ENCODE measurements around the gene ADGB. TPM values are rescaled to one million over a fixed set of nuclear protein-coding genes. Genes with fewer than 3 reads are reported as not detected.

Gene ADGB
- polyA plus RNA-seq, 10 donors, result 0.04 TPM; not detected in 9

DNA sequence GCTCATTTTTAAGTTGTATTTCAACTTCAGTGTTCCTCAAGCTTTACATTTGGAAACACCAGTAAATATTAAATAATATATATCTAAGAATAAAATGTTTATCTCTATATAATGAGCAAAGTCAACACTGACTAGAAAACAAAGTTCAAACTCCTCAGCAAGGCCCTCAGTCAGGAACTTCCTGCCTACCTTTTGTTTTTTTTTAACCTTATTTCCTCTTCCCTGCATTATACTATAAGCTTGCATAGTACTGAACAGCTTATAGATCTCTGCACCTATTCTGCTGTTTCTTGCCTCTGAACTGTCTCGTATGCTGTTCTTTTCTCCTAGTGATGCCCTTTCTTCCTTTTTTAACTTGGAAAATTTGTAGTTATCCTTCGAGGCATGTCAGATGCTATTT, 29.6 kb downstream of the ADGB start:
- no peak for DNase-seq

DNA sequence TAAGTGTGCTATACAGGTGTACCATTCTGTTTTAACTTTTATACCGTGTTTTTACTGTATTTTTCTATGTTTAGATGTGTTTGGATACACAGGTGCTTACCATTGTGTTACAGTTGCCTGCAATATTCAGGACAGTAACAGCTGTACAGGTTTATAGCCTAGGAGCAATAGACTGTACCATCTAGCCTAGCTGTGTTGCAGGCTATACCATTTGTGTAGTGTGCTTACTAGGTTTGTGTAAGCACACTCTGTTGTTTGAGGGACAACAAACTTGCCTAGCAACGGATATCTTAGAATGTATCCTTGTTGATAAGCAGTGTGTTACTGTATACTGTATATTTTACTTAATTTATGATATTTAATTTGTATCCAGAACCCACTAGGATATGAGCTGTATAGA, 35.2 kb downstream of the ADGB start:
- no peak for DNase-seq

DNA sequence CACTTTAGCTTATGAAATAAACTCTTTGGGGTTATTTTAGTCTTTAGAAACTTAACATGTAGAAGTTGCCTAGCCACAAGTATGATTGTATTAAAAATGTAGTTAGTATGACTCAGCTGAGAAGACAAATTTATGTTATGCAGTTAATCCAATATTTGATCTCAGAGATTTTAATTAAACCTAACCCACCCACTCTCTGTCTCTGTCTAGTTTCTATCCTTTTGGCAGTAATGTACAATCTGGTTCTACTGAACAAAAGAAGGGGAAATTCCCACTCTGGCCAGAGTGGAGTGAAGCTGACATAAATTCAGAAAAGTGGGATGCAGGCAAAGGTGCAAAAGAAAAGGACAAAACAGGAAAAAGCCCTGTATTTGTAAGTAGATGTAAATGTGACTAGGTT, 36.4 kb downstream of the ADGB start:
- no peak for DNase-seq

DNA sequence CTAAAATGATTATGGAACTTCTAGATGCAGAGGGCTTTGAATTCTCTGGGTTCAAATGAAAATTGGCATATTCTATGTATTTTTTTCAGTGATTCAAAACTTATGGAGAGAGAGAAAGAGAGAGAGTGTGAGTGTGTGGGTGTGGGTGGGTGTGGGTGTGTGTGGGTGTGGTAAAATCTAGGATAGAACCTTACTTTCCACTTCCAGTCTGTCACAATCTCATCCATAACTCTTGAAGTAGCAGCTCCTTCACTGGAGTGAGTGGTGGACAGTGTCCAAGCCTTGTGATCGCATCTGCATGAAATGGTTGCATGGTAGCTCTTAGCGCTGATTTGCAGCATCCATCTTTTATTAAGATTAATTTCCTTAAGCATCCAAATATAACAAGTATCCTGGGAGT, 37.7 kb downstream of the ADGB start:
- no peak for DNase-seq

DNA sequence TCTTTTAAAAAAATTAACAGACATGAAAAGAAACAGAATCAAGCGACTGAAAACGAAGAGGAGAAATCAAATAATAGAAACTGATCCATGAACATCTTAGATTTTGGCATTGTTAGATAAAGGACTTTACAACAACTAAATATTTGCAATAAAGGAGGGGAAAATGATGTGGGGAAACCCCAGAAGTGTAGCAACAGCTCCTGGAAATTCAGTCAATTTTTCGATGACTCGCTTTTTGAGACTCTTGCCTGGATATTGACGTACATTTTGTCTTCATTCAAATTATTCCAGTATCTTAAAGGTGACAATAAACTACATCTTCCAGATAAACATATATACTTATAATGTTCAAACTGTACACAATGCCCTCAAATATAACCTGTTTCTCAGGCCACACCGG, 44.1 kb downstream of the ADGB start:
- DNase-seq, result no peak

DNA sequence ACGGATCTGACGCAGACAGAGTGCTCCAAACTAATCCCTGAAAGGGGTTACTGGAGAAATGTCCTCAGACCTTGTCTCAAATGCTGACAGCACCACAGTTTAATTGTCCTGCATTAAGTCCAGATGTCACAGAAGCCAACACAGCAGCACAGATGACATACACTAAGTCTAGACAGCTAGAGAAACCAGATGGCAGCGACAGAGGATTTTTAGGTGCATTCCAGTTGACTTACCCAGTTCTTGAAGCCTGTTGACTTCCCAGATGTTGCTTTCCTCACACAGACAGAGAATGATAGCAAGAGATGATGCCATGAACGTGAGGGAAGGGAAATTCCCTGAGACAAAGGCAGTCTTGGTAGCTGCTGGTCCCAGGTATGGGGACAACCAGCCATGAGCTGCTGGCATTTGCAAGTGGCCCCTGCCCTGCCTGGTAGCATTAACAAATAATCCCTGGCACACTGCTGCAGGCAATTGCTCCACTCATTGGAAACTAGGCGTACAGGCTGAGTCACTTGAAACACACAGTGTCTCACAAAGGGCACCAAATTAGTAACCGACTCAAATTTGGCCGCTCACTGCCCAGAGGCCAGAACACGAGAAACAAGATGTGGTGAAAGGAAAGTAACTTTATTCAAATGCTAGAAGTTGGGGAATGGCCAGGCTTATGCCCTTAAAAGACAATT, 52.2 kb downstream of the ADGB start:
- no peak for DNase-seq

DNA sequence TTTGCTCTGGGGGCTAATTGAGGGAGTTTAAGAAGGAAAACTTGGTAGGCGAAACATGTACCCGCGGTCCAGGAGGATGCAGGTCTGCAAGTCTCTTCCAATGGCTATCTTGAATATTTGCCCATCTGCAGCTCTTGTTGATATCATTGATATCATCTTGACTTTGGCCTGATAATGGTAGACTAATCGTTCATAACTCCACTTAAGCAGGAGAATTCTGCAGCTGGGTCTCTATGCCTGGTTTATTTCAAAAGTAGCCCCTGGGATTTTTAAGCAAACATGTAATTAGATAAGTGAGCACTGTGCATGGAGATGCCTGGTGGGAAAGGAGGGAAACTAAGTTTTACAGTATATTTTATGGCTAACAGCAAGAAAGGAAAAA, 52.7 kb downstream of the ADGB start:
- DNase-seq, result no peak

DNA sequence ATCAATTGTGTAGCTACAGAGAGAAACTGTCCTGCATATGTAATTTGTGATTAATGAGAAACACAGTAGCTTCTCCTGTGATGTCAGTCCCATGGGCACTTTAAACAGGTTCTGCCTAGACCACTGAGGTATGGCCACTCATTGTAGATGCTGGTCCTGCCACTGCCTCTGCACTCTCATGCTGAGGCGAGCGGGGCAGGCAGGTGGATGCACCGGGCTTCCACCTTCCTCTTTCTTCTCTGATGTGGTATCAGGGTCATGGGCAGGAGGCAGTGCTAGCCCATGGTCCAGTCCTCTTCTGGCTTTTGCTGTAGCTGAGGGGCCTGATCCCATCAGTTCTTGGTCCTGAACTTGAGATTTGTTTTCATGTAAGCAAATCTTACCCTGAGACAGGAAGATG, 58.7 kb downstream of the ADGB start:
- DNase-seq, result no peak

DNA sequence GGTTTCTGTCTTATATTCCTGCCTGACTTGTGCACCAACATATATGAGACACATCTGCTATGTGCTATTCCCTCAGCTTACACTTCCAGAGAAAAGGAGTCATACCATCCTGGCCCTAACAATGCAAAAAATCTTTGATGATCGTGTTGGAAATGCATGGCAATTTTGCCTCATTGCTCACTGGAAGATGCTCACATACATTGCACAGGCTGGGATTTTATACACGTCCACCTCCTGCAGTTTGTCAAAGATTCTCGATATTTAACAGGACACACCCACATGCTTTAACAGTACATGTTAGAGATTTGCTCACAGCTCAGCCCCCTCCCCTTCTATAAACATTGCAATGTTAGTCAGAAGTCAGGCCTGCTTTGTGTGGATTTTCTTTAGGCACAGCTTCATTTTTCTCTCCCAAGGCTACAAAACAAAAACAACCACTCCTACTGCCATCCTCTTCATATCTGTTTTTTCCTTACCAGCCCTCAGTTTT, 66.1 kb downstream of the ADGB start:
- DNase-seq, result no peak

DNA sequence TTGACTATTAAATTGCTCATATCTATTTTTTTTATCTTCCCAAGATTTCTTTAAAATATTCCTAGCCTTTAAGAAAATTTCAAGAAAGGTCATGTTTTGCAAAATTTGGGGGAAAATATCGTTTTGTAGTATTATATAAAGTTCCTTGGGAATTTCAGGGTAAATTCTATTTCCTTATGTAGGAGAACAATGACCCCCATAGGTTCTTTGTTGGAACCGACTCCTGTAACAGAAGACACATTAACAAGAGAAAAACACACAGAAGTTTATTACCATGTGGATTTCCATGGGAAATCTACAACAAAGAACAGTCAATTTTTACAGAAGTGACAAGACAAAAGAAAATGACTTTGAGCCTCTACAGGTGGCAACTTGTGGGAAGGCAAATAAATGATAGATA, 68.1 kb downstream of the ADGB start:
- peak in 1 of 3 donors; percentile 3 for DNase-seq

DNA sequence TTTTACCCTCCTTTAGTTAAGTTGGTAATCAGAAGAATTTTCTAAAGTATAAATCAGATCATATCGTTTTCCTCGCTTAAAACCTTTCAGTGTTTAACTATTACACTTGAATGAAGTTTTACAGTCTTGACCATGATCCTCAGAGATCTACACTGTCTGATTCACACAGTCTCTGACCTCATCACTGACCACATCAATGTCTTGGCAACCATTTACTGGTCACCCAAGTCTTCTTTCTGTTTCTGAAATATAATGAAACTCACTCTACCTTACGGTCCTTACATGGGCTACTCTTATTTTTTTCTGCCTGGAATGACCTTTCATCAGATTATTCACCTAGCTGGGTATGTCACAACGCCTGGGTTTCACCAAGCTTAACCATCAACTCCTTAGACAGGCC, 71.4 kb downstream of the ADGB start:
- DNase-seq, result no peak

DNA sequence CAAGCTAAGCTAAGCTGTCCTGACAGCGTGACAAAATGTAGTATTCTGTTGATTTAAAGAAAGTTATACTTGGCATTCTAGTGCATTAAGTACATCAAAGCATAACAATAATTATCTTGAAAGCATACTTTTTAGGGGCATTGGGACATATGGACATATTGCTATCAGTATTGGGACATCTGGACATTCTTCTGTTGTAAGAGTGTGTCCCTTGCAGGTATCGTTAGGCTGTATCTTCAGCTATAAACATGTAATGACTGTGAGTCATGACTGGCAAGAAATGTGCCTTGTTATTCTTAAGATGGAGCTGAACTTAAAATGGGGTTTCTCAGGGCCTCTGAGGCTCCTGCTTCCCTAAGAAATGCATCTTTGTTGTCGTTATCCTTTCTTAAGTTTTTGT, 74.3 kb downstream of the ADGB start:
- no peak for DNase-seq

DNA sequence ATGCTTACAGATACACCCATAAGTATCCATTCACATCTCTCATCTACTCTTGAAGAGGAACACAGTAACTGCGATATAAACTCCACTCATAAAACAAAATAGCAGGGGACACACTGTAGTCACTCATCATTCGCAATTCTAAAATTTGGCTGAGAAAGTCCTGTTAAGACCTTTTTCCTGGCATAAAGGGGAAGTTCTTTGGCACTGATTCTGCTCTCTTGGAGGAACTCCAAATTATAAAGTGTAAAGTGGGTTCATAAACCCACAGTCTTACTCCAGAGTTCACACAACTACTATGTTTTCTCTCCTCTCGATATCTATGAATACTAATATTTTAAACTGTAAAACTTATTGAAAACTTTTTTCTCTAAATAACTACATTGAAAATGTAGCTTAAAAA, 80.6 kb downstream of the ADGB start:
- DNase-seq, result peak in 1 of 3 donors; percentile 2

DNA sequence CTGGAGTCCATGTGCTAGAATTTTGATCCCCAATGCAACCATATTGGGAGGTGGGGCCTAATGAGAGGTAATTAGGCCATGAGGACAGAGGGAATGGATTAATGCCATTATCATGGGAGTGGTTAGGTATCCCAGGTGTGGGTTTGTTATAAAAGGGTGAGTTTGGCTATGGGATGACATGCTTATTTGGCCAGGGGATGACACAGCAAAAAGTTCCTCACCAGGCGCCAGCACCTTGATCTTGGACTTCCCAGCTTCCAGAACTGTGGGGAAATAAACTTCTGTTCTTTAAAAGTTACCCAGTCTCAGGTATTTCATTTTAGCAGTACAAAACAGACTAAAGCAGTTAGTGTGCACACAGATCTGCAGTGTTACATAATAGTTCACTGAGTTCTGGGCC, 84.1 kb downstream of the ADGB start:
- no peak for DNase-seq

DNA sequence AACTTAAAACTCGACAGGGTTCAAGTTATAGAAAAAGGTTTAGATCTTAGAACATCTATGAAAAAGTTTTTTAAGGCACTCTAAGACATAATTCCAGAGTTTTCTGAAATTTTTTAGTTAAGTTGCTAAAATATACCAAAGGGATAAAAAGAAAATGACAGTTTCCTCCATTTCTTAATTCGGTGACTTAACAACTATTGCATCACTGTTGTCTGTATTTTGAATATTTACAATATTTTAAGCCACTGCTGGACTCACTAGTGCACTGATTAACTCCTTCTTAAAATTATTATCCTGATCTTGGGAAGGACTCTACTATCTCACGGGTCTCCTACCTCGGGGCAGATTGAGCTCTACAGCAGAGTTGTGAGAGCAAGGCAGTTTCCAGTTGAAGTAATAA, 91.0 kb downstream of the ADGB start:
- DNase-seq, result no peak

DNA sequence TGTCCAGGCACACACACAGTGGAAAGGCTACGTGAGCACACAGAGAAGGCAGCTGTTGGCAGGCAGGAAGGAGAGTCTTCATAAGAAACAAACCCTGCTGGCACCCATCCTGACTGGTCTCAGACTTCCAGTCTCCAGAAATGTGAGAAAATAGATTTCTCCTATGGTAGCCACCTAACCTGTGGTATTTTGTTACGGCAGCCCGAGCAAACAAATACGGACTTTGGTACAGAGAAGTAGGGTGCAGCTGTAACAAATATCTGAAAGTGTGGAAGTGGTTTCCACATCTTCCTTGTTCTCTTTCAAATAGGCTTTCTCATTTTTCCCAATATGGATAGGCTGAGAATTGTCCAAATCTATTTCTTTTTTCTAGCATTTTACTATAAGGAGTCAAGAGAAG, 94.6 kb downstream of the ADGB start:
- DNase-seq, result no peak

DNA sequence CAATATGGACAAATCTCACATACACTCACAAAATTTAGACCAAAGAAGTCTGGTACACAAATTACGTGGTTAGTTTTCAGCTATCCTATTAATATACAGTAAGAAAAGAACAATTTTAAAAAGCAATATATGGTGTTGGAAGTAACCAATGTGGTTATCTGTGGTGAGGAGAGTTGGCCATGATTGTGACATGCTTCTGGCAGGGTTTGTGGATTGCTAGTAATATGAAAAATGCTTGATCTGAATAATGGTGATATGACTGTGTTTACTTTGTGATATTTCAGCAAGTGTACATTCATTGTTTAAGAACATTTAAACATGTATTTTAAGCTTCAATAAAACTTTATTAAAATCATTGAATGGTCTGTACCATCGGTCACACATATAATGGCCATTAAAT, 99.1 kb downstream of the ADGB start:
- no peak for DNase-seq

DNA sequence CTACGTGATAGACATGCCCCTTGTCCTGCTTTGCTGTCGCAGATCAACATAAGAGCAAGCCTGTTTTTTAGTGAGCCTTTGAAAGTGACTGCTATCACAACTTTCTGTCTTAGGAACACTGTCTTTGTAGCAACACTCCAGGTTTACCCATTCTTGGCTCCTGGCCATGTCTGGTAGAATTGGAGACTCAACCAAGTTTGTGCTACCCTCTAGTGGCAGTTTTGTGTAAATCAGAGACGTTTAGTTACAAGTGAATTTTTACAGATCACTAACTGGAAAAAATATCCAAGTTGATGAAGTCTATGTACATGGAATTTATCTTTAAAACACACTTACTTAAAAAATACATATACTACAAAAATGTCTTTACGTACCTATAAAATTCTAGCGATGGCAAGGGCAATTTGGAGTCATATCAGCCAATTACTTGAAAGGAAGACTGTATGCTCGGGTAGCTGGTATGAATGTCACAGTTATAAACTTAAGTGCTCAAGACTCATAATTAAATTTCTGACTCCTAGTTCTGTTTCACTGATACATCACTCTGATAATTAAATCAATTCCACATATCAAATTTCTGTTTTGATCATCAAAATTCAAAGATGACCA, 101.4 kb downstream of the ADGB start:
- DNase-seq, result peak; percentile 79 to 84 (median 83)

DNA sequence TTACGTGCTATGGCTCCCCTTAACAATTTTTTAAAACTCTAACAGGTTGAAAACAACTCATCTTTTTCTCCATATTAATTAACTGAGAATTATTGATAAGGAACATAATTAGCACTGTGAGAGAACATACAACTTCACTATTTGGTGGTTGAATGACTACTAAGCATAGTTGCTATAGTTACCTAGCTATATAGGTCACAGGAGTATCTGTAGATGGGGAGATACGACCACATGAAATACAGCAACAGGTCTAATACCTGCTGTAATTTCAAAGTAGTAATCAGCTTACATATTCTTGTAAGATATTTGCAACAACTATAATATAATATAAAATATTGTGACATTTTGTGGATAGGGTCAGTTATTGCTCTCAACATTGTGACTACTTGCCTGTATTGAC, 102.9 kb downstream of the ADGB start:
- no peak for DNase-seq

DNA sequence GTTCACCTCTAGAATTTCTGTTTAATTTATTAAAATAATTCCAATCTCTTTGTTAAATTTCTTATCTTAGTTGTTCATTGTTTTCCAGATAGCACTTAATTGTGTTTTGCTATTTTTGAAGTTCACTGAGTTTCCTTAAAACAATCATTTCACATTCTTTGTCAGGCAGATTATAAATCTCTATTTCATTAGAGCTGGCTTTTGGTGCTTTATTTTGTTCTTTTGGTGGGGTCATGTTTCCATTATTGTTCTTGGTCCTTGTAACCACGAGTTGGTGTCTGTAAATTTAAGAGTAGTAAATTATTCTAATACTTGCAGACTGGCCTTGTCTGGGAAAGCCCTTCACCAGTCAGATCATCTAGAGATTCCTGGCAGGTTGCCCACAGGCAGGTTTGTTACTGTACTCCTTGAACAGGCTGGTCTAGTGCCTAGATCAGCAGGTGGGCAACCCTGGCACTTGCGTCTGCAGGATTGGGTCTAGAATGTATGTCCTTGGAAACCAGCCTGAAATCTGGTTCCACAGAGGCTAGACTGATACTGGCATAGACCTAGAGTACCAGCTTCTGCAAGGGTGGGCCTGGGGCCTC, 110.4 kb downstream of the ADGB start:
- DNase-seq, result no peak

DNA sequence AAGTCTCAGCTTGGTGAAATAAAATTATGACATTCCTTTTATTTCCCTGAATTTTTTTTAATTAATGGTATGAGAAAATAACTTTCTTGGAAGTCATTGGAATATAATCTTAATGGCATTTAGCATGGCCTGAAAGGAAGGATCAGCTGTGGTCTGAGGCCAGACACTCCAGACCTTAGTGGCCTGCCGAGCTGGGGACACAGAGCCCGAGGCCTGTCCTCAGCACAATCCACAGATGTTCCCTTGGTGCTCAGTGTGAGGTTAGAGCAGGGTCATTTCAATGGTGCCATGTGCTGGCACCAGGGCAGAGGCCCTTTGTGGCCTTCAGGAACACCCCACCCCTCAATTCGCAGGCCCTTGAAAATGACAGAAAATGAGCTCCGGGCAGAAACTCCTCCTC, 120.6 kb downstream of the ADGB start:
- no peak for DNase-seq

DNA sequence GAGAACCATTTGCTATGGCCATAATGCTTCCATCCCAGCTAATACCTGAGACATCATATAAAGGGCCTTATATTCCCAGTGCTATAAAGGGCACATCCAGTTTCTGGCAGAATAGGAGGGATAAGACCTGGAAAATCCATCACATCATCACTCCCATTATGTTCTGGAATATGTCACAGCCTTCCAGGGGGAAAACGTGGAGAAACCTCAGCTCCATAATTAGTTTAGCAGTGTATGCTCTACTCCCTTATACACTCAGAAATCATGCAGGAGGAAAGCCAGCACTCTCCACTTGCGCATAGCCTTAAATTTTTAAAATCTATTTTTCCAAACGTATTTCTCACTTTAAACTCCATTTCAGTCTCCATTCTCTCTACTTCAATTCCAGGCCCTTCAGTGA, 140.9 kb downstream of the ADGB start:
- DNase-seq, result peak in 2 of 3 donors; percentile 8 to 10

DNA sequence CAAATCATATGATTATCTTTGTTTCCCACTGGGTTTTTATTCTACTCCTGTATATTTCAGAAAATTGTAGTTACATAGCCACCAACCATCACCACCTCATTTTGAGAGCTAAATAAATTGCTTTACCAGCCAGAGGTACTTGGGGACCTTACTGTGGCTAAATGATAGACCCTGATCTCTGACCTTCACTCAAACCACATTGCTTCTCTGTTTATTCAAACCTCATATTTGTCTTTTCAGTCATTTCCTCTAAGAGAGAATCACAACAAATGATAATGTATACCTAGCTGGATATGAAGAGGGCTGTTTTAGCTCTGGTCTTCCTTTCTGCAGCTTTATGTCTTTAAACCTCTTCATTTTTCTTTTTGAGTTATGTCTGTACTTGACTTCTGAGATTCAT, 142.8 kb downstream of the ADGB start:
- DNase-seq, result no peak

DNA sequence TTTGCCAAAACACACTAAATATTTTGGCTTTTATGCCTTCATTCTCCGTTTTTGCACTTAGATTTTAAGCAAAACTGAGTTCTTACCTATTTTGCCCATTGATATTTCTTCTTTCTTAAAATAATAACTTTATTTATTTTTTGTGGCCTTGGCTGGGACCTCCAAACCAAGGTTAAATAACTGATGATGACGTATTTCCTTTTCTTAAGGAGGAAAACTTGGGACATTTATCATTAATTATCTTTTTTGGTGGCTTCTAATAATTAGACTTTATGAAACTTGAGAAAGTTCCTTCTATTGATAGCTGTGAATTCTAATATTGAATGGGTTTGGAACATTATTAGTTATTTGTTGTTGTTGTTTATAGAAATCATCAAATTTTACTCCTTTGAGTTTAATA, 154.5 kb downstream of the ADGB start:
- DNase-seq, result no peak
